Brain pericyte (primary cell): ENCODE data around the gene RINL.

Experiments used
- DNase-seq: peaks from one replicate; pipeline ENCODE4 v3.0.0-alpha.2; 2012; ENCODE audit warnings: low read depth, low spot score

Gene RINL

DNA sequence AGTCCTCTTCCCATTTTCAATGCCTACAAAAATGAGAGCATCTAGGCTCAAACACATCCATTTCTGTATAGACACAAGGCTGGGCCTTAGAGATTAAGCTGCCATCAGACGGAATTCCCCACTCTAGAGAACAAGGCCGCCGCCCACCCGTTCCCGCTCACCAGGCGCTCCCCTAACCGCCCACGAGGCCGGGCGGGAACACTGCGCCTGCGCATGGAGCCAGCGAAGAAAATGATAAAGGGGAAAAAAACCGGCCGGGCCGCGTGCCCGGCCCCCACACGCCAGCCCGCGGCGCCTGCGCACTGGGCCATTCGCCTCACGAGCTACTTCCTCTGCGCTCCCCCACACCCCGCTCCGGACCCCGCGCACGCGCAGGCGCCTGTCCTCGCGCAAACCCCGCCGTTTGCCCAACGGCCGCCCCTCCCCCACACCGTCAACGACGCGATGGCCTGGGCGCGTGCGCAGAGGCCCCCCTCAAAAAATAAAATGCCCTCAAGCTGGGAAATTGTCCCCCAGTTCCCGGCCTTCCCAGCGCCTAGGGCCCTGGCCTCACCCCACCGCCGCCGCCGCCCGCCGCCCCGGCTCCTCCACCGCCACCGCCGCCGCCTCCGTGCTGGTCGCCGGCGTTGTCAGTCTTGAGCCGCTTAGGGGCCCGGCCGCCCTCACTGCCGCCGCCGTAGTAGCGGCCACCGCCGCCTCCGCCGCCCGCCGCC, 28.8 kb downstream of the RINL start:
- peak; percentile 73 for DNase-seq

DNA sequence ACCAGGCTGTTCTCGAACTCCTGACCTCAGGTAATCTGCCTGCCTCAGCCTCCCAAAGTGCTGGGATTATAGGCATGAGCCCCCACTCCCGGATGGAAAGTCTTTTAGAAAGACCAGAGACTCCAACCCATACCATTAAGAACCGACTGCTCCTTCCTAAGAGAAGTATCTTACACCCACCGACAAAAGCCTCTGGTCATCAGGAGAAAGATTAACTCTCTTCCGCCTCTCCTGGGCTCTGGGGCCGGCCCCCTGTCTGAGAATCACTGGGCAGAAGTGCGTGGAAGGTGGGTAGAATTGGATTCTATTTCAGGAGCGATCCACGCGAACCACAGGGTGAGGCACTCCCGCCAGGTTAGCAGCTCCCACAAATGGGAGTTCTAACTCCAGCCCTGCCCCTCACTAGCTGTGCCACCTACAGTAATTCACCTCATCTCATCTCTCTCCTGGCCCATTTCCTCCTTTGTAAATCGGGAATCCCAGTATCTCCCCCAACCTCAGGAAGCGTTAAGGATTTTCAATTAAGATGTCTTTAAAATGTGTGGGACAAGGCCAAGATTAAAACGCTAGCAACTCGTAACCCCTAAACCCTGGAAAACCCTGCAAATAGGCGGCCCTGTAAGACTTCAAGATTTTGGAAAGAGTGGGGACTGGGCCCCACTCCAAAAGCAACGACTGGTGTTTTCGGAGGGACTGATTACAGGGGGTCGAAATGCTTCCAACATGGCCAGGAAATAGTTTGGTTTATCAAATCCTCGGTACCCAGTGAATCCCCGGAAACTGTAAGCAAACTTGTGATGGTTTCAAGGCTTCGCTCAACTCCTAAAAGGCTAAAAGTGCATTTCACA, 29.6 kb downstream of the RINL start:
- no peak for DNase-seq

DNA sequence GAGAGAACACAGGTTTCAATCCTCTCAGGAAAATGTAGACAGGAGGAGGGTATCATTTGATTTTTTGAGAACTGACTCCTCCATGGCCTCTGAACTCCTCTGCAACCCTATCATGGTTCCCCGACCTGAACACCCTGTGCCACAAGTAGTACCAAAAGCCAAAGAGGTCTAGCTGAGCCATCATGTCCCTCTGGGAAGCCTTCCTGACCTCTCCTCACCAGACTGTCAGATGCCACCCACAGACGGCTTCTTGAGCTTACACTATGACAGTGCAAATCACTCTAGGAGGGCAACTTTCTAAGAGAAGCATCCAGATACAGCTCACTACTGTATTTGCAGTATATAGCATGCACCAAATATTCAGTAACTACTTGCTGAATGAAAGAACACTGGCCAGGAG, 32.0 kb downstream of the RINL start:
- no peak for DNase-seq

DNA sequence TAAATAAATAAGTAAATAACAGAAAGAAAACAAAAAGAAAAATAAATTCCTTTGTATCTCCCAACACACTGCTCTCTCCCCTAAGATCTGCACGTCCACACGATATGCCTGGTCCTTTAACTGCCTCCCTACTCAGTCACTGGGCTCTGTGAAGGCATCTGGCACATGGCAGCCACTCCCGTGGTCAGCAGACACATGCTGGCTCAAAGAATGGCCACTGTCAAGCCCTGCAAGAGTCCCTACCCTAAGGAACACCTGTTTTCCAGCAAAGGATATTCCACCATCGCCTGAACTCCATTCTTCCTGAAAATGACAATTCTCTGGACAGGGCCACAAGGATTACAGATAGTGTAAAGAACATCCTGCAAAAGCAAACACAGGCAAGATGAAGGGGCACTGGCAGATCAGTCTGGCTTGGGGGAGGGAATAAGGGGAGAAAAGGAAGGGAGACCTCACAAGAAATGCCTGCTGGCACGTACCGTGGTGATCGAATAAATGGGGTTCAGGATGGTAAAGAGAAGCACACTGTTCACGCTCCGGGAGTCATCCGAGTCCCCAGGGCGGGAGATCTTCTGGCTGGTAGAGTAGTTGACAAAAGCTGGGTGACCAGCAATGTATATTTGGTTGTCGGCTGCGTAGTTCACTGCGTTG, 32.6 kb downstream of the RINL start:
- DNase-seq = no peak

DNA sequence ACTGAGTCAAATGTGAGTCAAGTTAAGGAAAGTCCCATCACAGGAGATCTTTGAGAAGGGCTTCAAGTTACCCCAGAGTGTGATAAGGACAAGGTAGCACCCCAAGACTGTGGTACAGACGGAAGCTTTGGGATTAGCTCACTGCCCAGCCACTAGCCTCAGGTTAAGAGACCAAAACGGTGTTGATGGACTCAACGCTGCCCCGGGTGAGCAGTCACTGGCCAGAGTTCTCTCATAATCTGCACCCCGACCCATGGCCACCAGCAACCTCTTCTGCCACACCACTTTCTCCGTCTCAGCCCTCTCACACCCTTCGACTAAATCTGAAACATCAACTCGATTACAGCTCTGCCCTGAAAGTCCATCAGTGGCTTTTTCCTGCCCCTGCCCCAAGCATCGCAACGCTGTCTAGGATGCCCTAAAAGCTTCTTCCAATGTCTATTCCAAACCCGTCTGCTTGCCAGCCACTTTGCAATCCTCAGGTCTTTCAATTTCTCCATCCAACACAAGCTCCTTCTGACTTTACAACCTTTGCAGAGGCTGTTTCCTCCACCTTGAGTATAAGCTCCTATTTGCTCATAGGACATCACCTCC, 33.9 kb downstream of the RINL start:
- no peak for DNase-seq

DNA sequence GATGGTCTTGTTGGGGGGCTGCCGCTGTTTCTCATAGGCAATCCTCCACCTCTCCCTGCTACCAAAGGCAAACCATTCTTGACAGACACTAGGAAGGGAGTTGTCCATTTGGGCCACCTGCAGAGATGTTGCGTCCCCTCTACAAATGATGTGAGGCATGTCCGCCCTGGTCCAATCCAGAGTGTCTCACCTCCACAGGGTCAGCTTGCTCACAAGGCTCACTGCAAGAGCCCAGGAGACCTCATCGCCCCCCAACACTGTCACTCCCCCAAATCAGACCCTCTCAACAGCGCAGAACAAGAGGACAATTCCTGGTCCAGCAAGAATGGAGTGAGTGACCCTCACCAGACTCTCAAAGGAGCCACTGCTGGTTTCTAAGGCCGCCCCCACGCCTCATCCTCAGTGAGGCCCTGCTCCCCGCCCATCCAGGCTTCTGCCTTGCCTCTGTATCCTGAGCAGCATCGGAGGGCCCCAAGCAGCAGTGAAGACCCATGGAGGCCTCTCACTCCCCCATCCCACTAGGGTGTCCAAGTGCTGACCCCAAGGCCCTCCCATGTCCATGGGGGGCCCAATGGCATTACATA, 34.8 kb downstream of the RINL start:
- no peak for DNase-seq

DNA sequence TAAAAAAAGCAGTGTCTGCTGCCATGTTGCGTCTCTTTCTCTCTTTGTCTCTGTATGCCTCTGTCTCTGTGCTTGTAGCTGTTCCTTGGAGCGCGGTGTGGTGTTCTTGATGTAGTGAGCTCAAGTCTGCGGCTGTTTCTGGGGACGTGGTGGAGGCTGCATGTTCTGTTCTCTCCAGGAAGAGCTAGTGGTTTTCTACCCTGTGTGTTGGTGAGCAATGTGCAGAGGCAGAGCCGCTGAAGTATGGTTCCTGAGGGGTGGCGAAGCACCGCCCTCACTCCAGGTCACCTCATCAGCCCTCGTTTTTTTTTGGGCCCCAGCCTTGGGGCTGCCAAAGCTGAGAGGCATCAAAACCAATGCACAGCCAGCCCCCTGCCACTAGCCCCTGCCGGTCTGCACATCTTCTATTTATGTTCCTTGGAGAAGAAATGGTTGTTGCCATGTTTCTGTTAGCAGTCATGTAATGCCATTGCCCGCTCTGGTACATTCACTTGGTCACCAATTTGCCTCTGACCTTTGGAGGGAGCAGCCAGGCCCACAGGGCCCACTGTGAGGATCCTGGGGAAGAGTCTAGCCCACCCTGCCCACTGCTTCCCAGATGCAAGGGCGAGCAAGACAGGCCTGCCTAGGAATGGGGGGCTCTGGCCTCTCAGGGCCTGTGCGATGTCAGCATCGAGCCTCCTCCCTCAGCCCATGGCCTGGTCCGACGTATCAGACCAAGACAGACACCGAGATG, 35.5 kb downstream of the RINL start:
- DNase-seq = no peak

DNA sequence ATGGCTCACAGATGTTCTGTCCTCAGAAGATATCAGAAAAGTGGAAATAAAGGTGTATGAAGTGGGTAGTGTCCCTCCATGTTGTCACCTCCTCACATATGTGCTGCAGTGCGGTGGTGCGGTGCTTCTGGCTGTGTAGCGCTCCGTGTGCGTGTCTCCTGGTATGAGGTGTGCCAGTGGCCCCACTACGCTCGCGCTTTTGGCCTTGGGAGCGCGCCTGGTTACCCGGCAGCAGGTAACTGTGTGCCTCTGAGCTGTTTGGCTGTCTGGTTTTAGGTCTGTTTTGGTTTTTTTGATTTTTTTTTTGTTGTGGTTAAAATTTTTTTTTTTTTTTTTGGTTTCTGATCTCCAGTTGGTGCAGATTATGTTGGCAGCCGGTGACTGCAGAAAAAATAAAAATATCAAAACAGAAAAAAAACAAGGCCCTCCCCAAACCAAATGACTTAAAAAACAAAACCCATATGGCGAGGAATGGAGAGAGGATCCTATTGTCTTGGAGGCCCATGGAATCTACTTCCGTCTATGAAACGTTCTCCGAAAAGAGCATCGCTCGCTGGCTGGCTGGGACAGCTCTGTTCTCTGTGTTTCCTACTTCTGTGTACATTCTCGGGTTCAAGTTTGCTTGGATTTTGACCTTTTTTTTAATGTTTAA, 36.2 kb downstream of the RINL start:
- no peak for DNase-seq

DNA sequence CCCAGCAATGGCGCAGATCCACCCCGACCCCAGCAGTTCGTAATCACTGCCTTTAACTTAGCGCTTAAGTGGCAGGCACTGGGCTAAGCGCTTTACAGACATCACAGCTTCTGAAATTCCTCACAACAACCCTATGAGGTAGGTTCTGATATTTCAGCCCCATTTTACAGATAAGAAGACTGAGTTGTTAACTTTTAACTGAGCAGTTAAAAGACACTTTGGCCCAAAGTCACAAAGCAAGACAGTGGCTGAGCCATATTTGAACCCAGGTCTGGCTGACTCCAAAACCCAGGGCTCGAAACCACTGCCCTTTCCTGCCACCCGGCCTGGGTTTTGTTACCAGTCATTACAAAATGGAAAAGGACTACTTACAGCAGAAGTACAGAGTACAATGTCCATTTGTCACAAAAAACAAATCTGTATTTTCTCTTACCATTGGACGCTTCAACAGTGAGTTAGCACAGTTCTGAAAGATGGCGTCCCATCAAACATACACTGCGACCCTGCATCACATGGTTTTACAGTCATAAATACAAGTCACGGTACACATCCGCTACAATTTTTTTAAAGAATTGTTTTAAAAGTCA, 36.8 kb downstream of the RINL start:
- no peak for DNase-seq

DNA sequence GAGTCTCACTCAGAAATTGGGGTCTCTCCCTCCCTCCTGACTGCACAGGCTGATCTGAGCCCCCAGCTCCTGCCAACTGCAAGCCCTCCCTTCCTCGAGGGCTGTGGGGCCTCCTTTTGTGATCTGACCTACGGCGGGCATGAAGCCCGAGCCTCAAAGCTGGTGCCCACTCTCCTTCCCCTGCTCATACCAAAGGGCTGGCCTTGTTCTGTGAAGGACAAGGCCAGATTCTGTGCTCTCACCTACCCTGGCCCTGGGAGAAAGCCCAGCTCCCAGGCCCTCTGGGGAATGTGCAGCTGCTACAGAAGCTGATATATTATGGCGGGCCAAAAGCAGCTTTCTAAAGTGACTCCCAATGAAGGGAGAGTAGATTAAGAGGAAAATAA, 37.5 kb downstream of the RINL start:
- DNase-seq = no peak

DNA sequence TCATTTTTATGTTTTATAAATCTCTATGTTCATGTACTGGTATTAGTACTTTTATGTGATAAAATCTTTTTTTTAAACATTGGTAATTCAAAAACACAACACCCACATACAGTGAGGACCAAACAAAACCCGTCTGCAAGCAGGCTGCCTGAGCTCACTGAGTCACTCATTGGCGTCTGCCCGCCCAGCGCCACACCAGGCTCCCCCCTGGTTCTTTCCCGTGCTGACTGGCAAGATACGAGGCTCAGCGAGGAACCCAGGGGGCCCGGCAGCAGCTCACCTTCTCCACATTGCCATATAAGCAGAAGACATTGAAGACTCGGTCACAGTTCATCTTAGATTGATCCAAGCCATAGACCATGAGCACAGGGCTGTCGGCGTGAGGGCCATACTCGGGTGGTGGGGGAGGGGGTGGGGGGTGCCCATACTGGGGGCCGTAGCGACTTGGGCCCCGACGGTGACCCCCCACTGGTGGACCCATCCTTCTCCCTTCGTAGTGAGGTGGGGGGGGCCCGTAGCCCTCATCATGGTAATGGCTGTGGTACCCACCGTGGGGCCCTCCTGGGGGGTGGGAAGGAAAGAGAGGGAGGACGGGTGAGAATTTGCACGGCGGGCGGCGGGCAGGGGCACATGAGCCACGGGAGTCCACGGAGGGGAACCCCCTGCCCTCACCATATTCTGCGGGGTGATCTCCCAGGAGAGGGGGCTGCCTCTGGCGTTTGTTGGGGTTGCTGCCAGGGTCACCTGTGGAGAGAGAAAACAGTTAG, 38.1 kb downstream of the RINL start:
- no peak for DNase-seq

DNA sequence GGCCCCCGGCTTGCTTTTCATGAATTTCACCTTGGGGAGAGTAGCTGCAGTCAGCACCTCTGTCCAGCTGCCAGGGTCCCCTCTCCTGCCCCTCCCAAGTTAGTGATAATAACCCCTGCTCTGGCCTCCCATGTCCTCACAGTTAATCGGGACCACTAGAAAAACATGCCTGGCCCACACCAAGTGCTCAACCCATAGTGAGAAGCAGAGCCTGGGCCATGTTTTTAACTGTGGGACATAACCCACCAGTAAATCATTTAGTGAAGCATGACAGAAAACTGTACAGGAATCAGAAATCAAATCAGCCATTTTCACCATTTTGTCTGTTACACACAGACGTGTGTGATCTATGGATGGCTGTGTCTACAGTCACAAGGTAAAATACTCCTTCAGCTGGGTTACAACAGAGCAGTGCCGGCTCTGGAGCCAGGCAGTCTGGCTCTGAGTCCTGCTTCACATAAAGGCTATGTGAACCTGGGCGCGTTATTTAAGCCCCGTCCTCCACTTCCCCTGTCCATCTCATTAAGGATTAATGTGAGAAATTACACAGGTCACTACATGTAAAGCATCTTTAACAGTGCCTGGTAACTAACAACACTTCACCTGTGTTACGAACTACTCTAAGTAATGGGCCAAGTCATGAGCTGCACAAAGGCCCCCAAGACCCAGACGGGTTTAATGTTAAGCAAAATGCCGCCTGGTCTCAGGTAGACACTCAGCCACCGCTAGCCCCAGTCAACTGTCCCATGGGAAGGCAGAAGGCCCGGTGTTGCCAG, 38.9 kb downstream of the RINL start:
- DNase-seq = no peak

DNA sequence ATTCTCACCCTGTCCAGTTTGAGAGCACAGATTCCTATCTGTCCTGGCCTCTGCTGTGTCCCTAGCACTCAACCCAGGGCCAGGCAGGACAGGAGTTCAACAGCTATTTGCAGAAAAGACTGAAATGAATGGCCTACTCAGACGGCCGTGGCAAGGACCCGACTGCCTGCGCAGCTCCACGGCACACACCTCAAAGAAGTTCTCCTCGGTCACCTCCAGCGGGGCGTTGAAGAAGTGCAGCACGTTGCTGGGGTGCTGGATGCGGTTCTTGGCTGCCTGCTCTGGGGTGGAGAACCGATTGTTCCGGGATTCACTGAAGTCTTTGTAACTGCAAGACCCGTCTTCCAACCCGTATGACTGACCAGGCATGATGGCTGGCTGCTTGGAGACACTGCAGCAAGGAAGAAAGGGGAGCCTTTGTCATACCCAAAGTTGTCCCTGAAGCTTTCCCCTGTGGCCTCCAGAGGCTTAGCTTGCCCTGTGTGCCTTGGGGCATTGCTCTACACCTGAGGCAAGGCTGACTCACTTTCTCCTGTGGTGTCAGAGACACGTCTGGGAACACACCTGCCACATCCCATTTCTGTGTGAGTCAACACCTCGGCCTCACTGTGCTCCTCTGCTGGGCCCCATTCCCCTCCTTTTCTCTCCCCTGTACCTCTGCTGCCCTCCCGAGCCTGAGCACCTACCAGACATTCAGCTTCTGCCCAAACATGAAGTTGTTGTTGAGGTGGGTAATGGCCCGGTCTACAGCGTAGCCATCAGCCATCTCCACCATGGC, 39.7 kb downstream of the RINL start:
- DNase-seq = no peak

DNA sequence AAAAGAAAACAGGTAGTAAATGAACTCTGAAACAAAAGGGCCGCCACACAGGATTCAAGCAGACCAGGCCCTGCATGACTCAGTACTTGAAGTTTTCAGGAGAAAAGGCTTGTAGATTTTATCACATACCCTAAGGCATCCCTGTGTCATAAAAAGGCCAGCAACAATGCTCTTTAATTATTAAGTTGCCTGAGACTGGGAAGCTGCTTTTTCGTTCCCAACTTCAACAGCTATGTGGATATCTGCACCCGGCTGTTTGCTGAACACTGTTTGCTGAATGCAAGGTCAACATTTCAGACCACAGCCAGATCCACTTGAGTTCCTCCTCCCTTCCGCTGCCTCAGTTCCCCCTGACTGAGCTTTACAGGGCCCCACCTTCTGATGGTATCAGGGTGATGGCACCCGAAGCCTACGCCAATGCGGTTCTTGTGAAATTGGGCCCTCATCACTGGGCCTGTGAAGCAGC, 40.4 kb downstream of the RINL start:
- no peak for DNase-seq

DNA sequence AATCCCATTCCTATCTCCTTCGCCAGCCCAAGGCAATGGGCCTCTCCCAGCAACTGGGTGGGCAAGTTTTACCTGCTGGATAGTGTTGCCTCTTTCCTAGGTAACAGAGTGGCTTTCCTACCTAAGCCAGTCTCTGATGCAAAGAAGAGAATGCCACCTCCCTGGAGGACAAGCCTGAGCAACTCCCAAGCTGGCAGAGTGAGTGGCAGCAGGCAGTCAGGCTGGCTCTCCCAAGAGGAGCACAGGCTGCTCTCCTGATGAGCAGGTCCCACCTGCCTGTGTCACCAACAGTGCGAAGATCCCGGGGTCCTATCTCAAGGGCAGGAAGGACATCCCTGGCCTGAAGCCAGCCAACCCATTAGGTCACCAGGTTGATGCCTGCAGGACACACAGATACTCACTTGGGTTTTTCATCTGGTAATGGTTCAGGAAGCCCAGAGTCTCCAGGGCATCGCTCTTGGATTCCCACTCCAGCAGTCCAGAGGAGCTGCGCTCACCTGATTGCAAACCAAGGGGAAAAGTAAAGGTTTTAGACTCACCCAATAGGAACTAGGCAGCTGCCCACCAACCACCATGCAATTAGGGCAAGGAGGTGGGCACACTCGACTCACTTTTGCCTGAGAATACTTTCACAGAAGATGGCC, 41.0 kb downstream of the RINL start:
- DNase-seq = no peak

DNA sequence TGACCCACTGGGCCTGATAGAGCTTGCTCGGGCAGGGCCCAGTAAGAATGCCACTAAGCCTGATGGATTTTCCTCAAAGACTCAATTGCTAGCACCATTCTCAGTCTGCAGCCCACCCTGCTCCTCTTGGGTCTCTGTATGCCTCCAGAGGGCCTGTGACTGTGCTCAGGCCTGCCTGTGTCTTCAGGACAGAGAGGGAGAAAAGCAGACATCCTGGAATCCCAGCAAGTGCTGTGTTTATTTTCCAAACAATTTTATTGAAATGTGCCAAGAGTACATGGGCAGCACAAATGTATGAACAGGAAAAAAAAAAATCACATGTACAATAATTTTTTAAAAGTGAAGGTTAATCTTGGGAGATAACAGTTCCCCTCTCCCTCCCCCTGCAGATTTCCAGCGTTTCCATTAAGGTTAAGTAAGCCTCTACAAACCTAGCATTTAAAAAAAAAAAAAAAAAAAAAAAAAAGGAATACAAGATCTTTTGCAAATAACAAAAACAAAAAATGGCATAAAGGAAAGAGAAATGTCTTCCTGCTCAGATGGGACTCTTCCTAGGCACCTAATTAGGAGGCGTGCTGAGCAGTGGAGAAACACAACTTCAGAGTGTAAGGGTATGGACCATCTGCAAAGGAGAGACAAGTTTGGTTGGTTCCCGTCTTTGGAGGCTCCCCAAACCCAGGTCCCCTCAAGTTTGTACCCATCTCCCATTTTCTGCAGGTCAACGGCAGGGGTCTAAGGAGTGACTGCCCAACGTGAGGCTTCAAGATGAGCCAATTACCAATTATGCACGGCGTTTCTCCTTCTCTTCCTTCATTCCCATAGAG, 41.7 kb downstream of the RINL start:
- no peak for DNase-seq

DNA sequence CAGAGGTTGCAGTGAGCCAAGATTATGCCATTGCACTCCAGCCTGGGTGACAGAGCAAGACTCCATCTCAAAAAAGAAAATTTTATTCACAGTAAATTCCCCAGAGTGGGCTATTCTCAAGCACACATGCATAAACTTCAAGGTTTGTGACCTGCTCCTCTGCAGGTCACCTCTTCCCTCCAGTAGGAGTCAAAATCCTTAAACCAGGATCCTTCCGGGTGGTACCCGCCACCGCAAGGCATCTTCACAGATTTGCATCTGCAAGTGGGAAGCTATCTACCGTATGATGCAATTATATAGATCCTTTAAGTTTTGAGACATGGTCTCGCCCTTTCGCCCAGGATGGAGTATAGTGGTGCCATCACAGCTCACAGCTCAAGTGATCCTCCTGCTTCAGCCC, 43.5 kb downstream of the RINL start:
- no peak for DNase-seq
